ENCODE results near the gene FSD1L.
A peak's percentile ranks its signal among the peaks of the same experiment; 100 is the strongest.

DNA sequence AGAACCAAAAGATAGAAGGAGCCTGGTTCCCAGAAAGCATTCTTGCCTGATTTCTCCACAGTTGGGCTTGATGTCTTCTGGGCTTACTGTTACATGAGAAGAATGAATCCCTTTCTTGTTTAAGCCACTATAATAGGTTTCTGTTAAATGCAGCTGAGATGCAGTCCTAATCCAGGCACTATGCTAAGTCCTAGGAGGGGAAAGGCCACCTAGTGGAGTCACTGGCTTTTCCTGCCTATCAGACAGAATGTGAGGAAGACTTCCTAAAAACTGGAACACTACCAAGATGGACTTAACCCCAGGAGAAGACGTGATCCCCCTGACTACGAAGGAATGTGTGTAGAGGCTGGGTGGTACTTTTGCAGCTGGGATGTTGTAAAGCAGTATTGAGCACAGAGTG is 34.3 kb upstream of the FSD1L start:
- TF ChIP-seq, protein P1, sequence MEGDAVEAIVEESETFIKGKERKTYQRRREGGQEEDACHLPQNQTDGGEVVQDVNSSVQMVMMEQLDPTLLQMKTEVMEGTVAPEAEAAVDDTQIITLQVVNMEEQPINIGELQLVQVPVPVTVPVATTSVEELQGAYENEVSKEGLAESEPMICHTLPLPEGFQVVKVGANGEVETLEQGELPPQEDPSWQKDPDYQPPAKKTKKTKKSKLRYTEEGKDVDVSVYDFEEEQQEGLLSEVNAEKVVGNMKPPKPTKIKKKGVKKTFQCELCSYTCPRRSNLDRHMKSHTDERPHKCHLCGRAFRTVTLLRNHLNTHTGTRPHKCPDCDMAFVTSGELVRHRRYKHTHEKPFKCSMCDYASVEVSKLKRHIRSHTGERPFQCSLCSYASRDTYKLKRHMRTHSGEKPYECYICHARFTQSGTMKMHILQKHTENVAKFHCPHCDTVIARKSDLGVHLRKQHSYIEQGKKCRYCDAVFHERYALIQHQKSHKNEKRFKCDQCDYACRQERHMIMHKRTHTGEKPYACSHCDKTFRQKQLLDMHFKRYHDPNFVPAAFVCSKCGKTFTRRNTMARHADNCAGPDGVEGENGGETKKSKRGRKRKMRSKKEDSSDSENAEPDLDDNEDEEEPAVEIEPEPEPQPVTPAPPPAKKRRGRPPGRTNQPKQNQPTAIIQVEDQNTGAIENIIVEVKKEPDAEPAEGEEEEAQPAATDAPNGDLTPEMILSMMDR (IDR thresholded peaks at IDR 0.05): peak; percentile 51
- TF ChIP-seq EZH2 (IDR thresholded peaks at IDR 0.05) (no peak), EZH2phosphoT487 (IDR thresholded peaks at IDR 0.05) (no peak)

Measured in neural progenitor cell (in vitro differentiated cells).